ENCODE results near the gene CEP170.

Gene CEP170

DNA sequence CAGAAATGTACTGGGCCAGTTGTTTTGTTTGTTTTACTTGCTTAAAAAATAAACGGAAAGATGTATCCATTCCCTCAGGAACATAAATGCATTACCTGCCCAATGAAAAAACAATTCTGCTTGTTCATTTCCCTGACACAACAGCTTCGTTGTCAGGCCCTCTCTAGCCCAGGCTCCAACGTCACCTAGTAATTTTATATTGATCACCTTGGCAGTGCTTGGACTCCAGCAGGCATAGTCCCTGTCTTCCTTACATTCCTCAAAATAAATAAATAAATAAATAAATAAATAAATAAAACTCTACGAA is 1.2 kb downstream of the CEP170 start:
- Histone ChIP-seq H3K4me2 (peak overlapping the region; percentile 79 to 97 (median 92)), H3K9ac (peak overlapping the region; percentile 87 to 98 (median 94)), H4K20me1 (peaks cover 0 to 46% (median 30%) of the 10 kb centered on the region in 11 experiments; a peak in 17 of 22 replicates), H3K4me1 (peaks cover 13 to 57% (median 27%) of the 10 kb centered on the region in 10 experiments), H3K9me3 (replicated peaks in 1 of 11) (peaks cover 0 to 34% (median 31%) of the 10 kb centered on the region in 11 experiments; a peak in 16 of 22 replicates), H3K27ac (peak overlapping the region; percentile 91 to 99 (median 95)), H3K36me3 (peaks cover 0 to 34% (median 31%) of the 10 kb centered on the region in 11 experiments; a peak in 19 of 22 replicates), H3K27me3 (no peaks in the 10 kb centered on the region), H3K4me3 (peak overlapping the region; percentile 76 to 94 (median 83))
- TF ChIP-seq Cebpa-rat (IDR thresholded peaks at IDR 0.05) = no peak

DNA sequence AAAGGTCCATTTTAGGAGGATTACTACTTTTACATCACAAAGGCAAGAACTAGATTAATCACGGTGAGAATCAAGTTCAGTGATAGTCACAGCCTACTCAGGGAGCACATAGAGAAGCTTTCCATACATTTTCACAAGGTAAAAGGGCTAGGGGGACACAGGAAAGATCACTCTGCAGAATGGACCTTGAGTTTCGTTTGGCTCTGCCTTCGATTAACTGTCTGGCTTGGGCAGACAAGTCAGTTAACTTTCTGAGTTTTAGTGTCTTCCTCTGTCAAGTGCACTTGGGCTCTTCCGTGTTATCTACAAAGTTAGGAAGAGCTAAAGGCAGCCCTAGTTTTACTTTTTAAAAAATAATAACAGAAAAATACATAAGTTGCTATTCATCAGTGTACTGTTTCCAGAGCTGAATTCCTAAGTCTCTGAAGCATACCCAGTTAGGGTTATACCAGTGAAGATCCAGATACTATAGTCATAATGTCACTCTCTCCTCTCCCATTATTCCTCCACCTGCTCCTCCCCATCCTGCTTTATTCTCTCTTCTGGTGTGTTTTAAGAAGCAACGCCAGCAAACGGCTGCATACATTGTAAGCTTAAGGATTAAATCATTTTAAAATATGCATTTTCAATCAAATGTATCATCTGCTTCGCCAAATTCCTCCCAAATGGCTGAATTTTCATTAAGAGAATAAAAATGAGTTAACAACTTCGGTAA is 1.7 kb downstream of the CEP170 start:
- Histone ChIP-seq H3K9ac (peak overlapping the region; percentile 87 to 98 (median 94)), H4K20me1 (peaks cover 0 to 51% (median 35%) of the 10 kb centered on the region in 11 experiments; a peak in 17 of 22 replicates), H3K36me3 (peaks cover 0 to 40% (median 34%) of the 10 kb centered on the region in 11 experiments; a peak in 19 of 22 replicates), H3K4me3 (peak overlapping the region; percentile 76 to 94 (median 83)), H3K4me1 (peaks cover 13 to 57% (median 28%) of the 10 kb centered on the region in 10 experiments), H3K9me3 (replicated peaks in 1 of 11) (peaks cover 0 to 38% (median 36%) of the 10 kb centered on the region in 11 experiments; a peak in 16 of 22 replicates), H3K27me3 (no peaks in the 10 kb centered on the region), H3K4me2 (peak overlapping the region; percentile 79 to 97 (median 92)), H3K27ac (peak overlapping the region; percentile 91 to 99 (median 95); a peak in 21 of 22 replicates)
- TF ChIP-seq Cebpa-rat (IDR thresholded peaks at IDR 0.05) = no peak

DNA sequence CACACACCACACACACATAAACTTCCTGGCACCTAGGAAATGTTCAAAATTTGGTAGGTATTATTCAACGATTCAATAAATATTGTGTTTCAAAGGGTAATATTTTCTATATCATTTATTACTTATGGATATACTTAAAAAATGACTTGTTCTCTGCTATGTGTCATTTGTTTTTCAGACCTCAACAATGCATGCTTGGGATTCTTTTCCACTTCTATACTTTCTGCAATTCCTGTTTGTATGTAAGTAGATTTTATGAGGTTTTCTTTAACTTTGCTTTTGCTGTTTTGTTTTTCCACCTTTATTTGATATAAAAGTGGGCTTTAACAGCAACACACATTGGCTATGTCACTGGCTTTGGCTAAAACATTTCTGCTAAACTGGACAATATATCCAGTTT is 3.5 kb downstream of the CEP170 start:
- no peak overlapping the region; a peak in 1 of 22 replicates for H3K27ac ChIP-seq

DNA sequence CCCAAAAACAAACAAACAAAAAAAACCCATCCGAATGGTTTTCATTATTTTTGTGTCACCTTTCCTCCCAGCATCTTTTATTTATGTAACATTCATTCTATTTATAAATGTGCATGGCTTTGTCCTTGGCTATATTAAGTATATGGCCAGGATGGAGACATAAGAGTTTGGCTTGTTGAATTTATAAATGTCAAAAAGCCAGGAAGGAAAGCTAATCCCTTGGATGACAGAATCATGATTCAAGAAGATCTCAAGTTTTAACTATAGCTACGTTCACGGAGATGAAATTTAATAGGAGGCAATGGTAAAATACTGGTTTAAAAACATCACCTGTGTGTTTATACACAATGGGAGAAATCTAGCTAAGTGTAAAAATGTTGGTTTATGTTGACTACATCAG is 5.0 kb downstream of the CEP170 start:
- no peak overlapping the region for H3K27ac ChIP-seq
- peaks cover 0 to 72% (median 56%) of the 10 kb centered on the region in 11 experiments; a peak in 19 of 22 replicates for H3K36me3 ChIP-seq
- no peak overlapping the region for H3K9ac ChIP-seq
- no peak for TF ChIP-seq Cebpa-rat (IDR thresholded peaks at IDR 0.05)
- peaks cover 0 to 69% (median 56%) of the 10 kb centered on the region in 11 experiments; a peak in 17 of 22 replicates for H3K9me3 ChIP-seq (replicated peaks in 1 of 11)
- peaks cover 15 to 84% (median 58%) of the 10 kb centered on the region in 11 experiments; a peak in 19 of 22 replicates for H4K20me1 ChIP-seq
- H3K4me3 ChIP-seq = no peak overlapping the region
- H3K4me2 ChIP-seq = peak overlapping the region in 2 of 11 experiments; percentile 82 to 84; a peak in 4 of 22 replicates
- peaks cover 14 to 72% (median 31%) of the 10 kb centered on the region in 10 experiments for H3K4me1 ChIP-seq
- no peaks in the 10 kb centered on the region for H3K27me3 ChIP-seq

More for the DNA sequence above, 3.5 kb downstream of the CEP170 start:
- H3K9ac ChIP-seq = peak overlapping the region in 2 of 11 experiments; percentile 33 to 46; a peak in 4 of 22 replicates
- no peak for TF ChIP-seq Cebpa-rat (IDR thresholded peaks at IDR 0.05)
- no peaks in the 10 kb centered on the region for H3K27me3 ChIP-seq
- peaks cover 15 to 70% (median 51%) of the 10 kb centered on the region in 11 experiments; a peak in 19 of 22 replicates for H4K20me1 ChIP-seq
- H3K4me1 ChIP-seq = peaks cover 18 to 58% (median 30%) of the 10 kb centered on the region in 10 experiments
- H3K4me3 ChIP-seq = peak overlapping the region in 4 of 10 experiments; percentile 8 to 76 (median 32); a peak in 4 of 20 replicates
- peaks cover 0 to 55% (median 42%) of the 10 kb centered on the region in 11 experiments; a peak in 15 of 22 replicates for H3K9me3 ChIP-seq (replicated peaks in 1 of 11)
- peak overlapping the region in 8 of 11 experiments; percentile 22 to 95 (median 72); a peak in 12 of 22 replicates for H3K4me2 ChIP-seq
- H3K36me3 ChIP-seq = peaks cover 0 to 57% (median 42%) of the 10 kb centered on the region in 11 experiments; a peak in 19 of 22 replicates

DNA sequence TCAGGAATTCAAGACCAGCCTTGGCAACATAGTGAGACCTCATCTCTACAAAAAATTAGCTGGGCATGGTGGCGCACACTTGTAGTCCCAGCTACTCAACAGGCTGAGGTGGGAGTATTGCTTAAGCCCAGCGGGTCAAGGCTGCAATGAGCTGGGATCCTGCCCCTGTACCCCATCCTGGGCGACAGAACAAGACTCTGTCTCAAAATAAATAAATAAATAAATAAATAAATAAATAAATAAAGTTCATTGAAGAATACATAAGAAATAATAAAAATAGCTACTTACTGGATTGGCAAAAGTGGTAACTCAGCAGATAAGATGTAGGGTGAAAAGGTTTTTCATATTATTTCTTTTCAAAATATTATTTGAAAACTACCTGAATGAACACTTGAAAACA is 5.9 kb downstream of the CEP170 start:
- H3K27me3 ChIP-seq = no peaks in the 10 kb centered on the region
- peaks cover 18 to 92% (median 64%) of the 10 kb centered on the region in 11 experiments; a peak in 19 of 22 replicates for H4K20me1 ChIP-seq
- no peak for TF ChIP-seq Cebpa-rat (IDR thresholded peaks at IDR 0.05)
- peaks cover 0 to 80% (median 65%) of the 10 kb centered on the region in 11 experiments; a peak in 19 of 22 replicates for H3K36me3 ChIP-seq
- no peak overlapping the region for H3K9ac ChIP-seq
- H3K4me2 ChIP-seq = peak overlapping the region in 9 of 11 experiments; percentile 28 to 82 (median 59); a peak in 10 of 22 replicates
- peaks cover 14 to 81% (median 31%) of the 10 kb centered on the region in 10 experiments for H3K4me1 ChIP-seq
- no peak overlapping the region for H3K27ac ChIP-seq
- peaks cover 0 to 78% (median 65%) of the 10 kb centered on the region in 11 experiments; a peak in 17 of 22 replicates for H3K9me3 ChIP-seq (replicated peaks in 1 of 11)
- no peak overlapping the region for H3K4me3 ChIP-seq

DNA sequence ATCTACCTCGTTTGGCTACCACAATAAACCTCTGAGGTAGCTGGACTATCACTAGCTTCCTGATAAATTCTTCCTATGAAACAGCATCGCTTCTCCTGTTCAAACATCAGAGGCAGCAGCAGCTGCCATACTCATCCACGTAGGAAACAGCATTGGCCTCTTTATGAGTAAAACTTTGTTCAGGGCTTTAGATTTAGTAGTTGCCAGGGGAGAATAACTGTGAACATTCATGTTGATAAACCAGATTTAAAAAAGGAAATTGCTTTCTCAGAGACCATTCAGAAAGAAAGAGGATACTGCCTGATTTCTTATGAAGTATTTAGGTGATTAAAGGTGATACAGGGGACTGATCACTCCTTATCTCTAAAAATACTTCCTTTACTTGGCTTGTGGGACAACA is 7.2 kb downstream of the CEP170 start:
- Histone ChIP-seq H3K9me3 (replicated peaks in 1 of 11) (peaks cover under 1 to 91% (median 78%) of the 10 kb centered on the region in 11 experiments; a peak in 19 of 22 replicates), H3K4me3 (0 out of 20 replicates have a peak overlapping the region, but pooled peaks of 1 of the 10 experiments have one; percentile 22), H3K36me3 (peaks cover 8 to 94% (median 78%) of the 10 kb centered on the region in 11 experiments), H3K4me2 (peak overlapping the region; percentile 28 to 82 (median 50)), H3K27me3 (no peaks in the 10 kb centered on the region), H3K27ac (peak overlapping the region in 6 of 11 experiments; percentile 14 to 65 (median 58); a peak in 9 of 22 replicates), H3K4me1 (peaks cover 14 to 85% (median 31%) of the 10 kb centered on the region in 10 experiments), H4K20me1 (peaks cover 15 to 88% (median 60%) of the 10 kb centered on the region in 11 experiments; a peak in 19 of 22 replicates), H3K9ac (peak overlapping the region in 3 of 11 experiments; percentile 17 to 52 (median 33); a peak in 1 of 22 replicates)
- no peak for TF ChIP-seq Cebpa-rat (IDR thresholded peaks at IDR 0.05)

DNA sequence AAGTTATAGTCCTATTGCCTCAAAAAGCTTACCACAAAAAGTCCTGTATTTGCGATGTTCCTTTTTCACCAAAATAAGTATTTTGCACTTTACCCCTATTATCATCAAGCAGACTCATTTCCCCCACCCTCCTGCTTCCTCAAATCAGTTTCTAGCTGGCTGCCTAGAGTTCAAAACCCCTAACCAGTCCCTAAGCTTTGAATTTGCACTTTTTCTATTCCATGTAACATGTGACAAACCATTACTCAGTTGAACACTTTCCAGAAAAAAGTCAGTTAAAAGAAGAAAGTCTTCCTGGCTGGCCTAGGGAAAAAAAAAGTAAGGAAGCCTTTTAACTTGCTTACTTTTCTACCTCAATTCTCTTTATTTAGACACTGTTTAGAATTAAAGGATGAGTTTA is 8.2 kb downstream of the CEP170 start:
- peak overlapping the region in 8 of 11 experiments; percentile 5 to 82 (median 59); a peak in 12 of 22 replicates for H3K4me2 ChIP-seq

DNA sequence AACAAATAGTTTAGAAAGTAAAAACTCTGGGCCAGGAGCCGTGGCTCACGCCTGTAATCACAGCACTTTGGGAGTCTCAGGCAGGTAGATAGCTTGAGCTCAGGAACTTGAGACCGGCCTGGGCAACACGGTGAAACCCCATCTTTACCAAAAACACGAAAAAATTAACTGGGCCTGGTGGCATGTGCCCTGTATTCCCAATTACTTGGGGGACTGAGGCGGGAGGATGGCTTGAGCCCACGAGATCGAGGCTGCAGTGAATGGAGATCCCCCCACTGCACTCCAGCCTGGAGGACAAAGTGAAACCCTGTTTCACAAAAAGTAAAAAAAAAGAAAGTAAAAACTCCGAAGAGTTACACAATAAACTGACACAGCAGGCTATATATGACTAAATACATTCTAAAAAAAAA is 10.6 kb downstream of the CEP170 start:
- peaks cover 12 to 99% (median 85%) of the 10 kb centered on the region in 11 experiments for H3K9me3 ChIP-seq (replicated peaks in 1 of 11)
- TF ChIP-seq Cebpa-rat (IDR thresholded peaks at IDR 0.05) = no peak
- no peaks in the 10 kb centered on the region for H3K27me3 ChIP-seq
- H3K4me3 ChIP-seq = no peak overlapping the region; a peak in 1 of 20 replicates
- H3K36me3 ChIP-seq = peaks cover 32 to 99% (median 86%) of the 10 kb centered on the region in 11 experiments
- H3K4me1 ChIP-seq = peaks cover 13 to 59% (median 30%) of the 10 kb centered on the region in 10 experiments
- no peak overlapping the region for H3K9ac ChIP-seq
- H4K20me1 ChIP-seq = peaks cover 19 to 89% (median 48%) of the 10 kb centered on the region in 11 experiments; a peak in 17 of 22 replicates
- peak overlapping the region in 2 of 11 experiments; percentile 8 to 18; a peak in 1 of 22 replicates for H3K27ac ChIP-seq
- H3K4me2 ChIP-seq = peak overlapping the region in 3 of 11 experiments; percentile 10 to 49 (median 45); a peak in 4 of 22 replicates

More for the DNA sequence above, 8.2 kb downstream of the CEP170 start:
- Histone ChIP-seq H3K9me3 (replicated peaks in 1 of 11) (peaks cover 11 to 99% (median 85%) of the 10 kb centered on the region in 11 experiments), H4K20me1 (peaks cover 15 to 91% (median 58%) of the 10 kb centered on the region in 11 experiments; a peak in 17 of 22 replicates), H3K4me1 (peaks cover 13 to 79% (median 30%) of the 10 kb centered on the region in 10 experiments), H3K27ac (peak overlapping the region in 7 of 11 experiments; percentile 9 to 65 (median 56); a peak in 10 of 22 replicates), H3K27me3 (no peaks in the 10 kb centered on the region), H3K36me3 (peaks cover 17 to 99% (median 86%) of the 10 kb centered on the region in 11 experiments), H3K4me3 (peak overlapping the region in 1 of 10 experiments; percentile 22; a peak in 1 of 20 replicates), H3K9ac (peak overlapping the region in 4 of 11 experiments; percentile 17 to 52 (median 29); a peak in 4 of 22 replicates)
- TF ChIP-seq Cebpa-rat (IDR thresholded peaks at IDR 0.05) = no peak
